ENCODE results near the gene RAP1GDS1.

- TF ChIP-seq, protein P1, sequence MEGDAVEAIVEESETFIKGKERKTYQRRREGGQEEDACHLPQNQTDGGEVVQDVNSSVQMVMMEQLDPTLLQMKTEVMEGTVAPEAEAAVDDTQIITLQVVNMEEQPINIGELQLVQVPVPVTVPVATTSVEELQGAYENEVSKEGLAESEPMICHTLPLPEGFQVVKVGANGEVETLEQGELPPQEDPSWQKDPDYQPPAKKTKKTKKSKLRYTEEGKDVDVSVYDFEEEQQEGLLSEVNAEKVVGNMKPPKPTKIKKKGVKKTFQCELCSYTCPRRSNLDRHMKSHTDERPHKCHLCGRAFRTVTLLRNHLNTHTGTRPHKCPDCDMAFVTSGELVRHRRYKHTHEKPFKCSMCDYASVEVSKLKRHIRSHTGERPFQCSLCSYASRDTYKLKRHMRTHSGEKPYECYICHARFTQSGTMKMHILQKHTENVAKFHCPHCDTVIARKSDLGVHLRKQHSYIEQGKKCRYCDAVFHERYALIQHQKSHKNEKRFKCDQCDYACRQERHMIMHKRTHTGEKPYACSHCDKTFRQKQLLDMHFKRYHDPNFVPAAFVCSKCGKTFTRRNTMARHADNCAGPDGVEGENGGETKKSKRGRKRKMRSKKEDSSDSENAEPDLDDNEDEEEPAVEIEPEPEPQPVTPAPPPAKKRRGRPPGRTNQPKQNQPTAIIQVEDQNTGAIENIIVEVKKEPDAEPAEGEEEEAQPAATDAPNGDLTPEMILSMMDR (IDR thresholded peaks at IDR 0.05; ENCODE audit: low read depth, low read length) = no peak
- TF ChIP-seq POLR2A (IDR thresholded peaks at IDR 0.05; ENCODE audit: extremely low read depth, insufficient read length) = no peak
Measured at GRCh38 chr4:98290511-98290910, 29.3 kb downstream of the RAP1GDS1 start.

Measured in NB4 (cell line).